HEK293T (cell line): Measurements from ENCODE around the gene ZMIZ2.

Source experiments
- CTCF ChIA-PET: fragments of 350-600 bp; formaldehyde crosslinking; extraction: SDS; loops from one replicate; lab custom pipeline; 2021; ENCODE audit warnings: antibody characterized with exemption, inconsistent platforms; lab: Yijun Ruan, JAX
- POLR2A ChIA-PET: fragments of 350-600 bp; formaldehyde crosslinking; extraction: SDS; loops from one replicate; lab custom pipeline; 2020; ENCODE audit warnings: antibody characterized with exemption, inconsistent platforms; lab: Yijun Ruan, JAX
- DNase-seq: peaks from one replicate; pipeline ENCODE4 v3.0.0; 2012; ENCODE audit warnings: mixed read lengths; ENCODE audit errors: extremely low spot score
- ARNT ChIP-seq: fragments of 450-650 bp; IDR thresholded peaks from 2 replicates; pipeline ENCODE4 v1.6.1; 2017; ENCODE audit warnings: mild to moderate bottlenecking
- BHLHE40 ChIP-seq: fragments of 450-650 bp; IDR thresholded peaks from 2 replicates; pipeline ENCODE4 v1.6.1; 2016; ENCODE audit warnings: mild to moderate bottlenecking, moderate library complexity, borderline replicate concordance
- CTBP1 ChIP-seq: fragments of 450-650 bp; IDR thresholded peaks from 2 replicates; pipeline ENCODE4 v1.6.1; 2016; ENCODE audit warnings: borderline replicate concordance
- ELF4 ChIP-seq: fragments of 450-650 bp; IDR thresholded peaks from 2 replicates; pipeline ENCODE4 v1.6.1; 2017; ENCODE audit warnings: antibody characterized with exemption
- FOXA1 ChIP-seq: fragments of 450-650 bp; IDR thresholded peaks from 2 replicates; pipeline ENCODE4 v1.6.1; 2016; ENCODE audit warnings: mild to moderate bottlenecking
- FOXK2 ChIP-seq: fragments of 450-650 bp; IDR thresholded peaks from 2 replicates; pipeline ENCODE4 v1.6.1; 2016; ENCODE audit warnings: mild to moderate bottlenecking
- FOXM1 ChIP-seq: fragments of 450-650 bp; IDR thresholded peaks from 2 replicates; pipeline ENCODE4 v1.6.1; 2017; ENCODE audit warnings: mild to moderate bottlenecking, borderline replicate concordance
- HDGF ChIP-seq: fragments of 450-650 bp; IDR thresholded peaks from 2 replicates; pipeline ENCODE4 v1.6.1; 2017; ENCODE audit warnings: antibody characterized with exemption, borderline replicate concordance
- L3MBTL2 ChIP-seq: fragments of 450-650 bp; conservative IDR thresholded peaks from 2 replicates; pipeline ENCODE4 v1.6.1; 2016; ENCODE audit warnings: mild to moderate bottlenecking
- LEF1 ChIP-seq: fragments of 450-650 bp; IDR thresholded peaks from 2 replicates; pipeline ENCODE4 v1.6.1; 2017; ENCODE audit warnings: mild to moderate bottlenecking, borderline replicate concordance
- NFRKB ChIP-seq: fragments of 450-650 bp; IDR thresholded peaks from 2 replicates; pipeline ENCODE4 v1.6.1; 2016; ENCODE audit warnings: mild to moderate bottlenecking, moderate library complexity
- PKNOX1 ChIP-seq: fragments of 450-650 bp; IDR thresholded peaks from 2 replicates; pipeline ENCODE4 v1.6.1; 2016
- SP1 ChIP-seq: fragments of 450-650 bp; IDR thresholded peaks from 2 replicates; pipeline ENCODE4 v1.6.1; 2017
- SUZ12 ChIP-seq: fragments of 450-650 bp; IDR thresholded peaks from 2 replicates; pipeline ENCODE4 v1.6.1; 2016; ENCODE audit warnings: mild to moderate bottlenecking
- TARDBP ChIP-seq: fragments of 450-650 bp; IDR thresholded peaks from 2 replicates; pipeline ENCODE4 v1.6.1; 2016
- ZNF384 ChIP-seq: fragments of 450-650 bp; IDR thresholded peaks from 2 replicates; pipeline ENCODE4 v1.6.1; 2016

Gene ZMIZ2

GRCh38 chr7:44761207-44762161 is 12.8 kb downstream of the ZMIZ2 start:
- CTCF ChIA-PET = no interaction called here
- DNase-seq = no peak
- TF ChIP-seq SUZ12 = no peak
- TF ChIP-seq ELF4 = no peak
- POLR2A ChIA-PET = no interaction called here

- DNase-seq = no peak
- ChIA-PET CTCF (no interaction called here), POLR2A (no interaction called here)
- no peak for TF ChIP-seq LEF1
- TF ChIP-seq ARNT = no peak
- TF ChIP-seq HDGF = no peak
- TF ChIP-seq ELF4 = no peak
- TF ChIP-seq FOXA1 = no peak
- no peak for TF ChIP-seq ZNF384
- TF ChIP-seq PKNOX1 = no peak
- TF ChIP-seq L3MBTL2 = no peak
- TF ChIP-seq FOXM1 = no peak
- no peak for TF ChIP-seq TARDBP
- no peak for TF ChIP-seq SUZ12
- no peak for TF ChIP-seq CTBP1
- no peak for TF ChIP-seq SP1
- no peak for TF ChIP-seq FOXK2
- no peak for TF ChIP-seq NFRKB
- TF ChIP-seq BHLHE40 = no peak
These were observed 13.7 kb downstream of the ZMIZ2 start for GRCh38 chr7:44762300-44762699.

GRCh38 chr7:44762726-44763522 is 14.3 kb downstream of the ZMIZ2 start:
- ChIA-PET POLR2A (no interaction called here), CTCF (no interaction called here)
- no peak for DNase-seq
- TF ChIP-seq ARNT (no peak), PKNOX1 (no peak), SP1 (no peak), TARDBP (no peak), FOXM1 (no peak), SUZ12 (no peak), CTBP1 (no peak), L3MBTL2 (no peak), BHLHE40 (no peak), ZNF384 (no peak), FOXA1 (no peak), NFRKB (no peak)

- ChIA-PET POLR2A (no interaction called here), CTCF (no interaction called here)
- TF ChIP-seq L3MBTL2 (no peak), NFRKB (no peak), BHLHE40 (no peak), PKNOX1 (no peak), SUZ12 (no peak), TARDBP (no peak), FOXK2 (no peak), ZNF384 (no peak), ARNT (no peak), LEF1 (no peak), FOXM1 (no peak), HDGF (no peak), FOXA1 (no peak), ELF4 (no peak), SP1 (no peak), CTBP1 (no peak)
- no peak for DNase-seq
These were observed 15.4 kb downstream of the ZMIZ2 start for GRCh38 chr7:44764081-44764480.

GRCh38 chr7:44764665-44765578 is 16.3 kb downstream of the ZMIZ2 start:
- no peak for DNase-seq
- no peak for TF ChIP-seq ZNF384
- no peak for TF ChIP-seq FOXM1
- CTCF ChIA-PET = interaction anchor here (0.6 kb wide), 1 partner anchor 57 kb away, joined by 4 read pairs; no protein-coding TSS in a partner anchor
- POLR2A ChIA-PET = no interaction called here
